Head of caudate nucleus (tissue), 42 donors: Measurements from ENCODE around the gene KIF15.

Experiments used
- DNase-seq, 42 donors: peaks; one replicate each; pipeline versions ENCODE4 v3.0.0 to v3.0.0-alpha.2; 2020 to 2021; ENCODE audit warnings: mixed read lengths in 7 of 42
- intact Hi-C: fragments of 100-400 bp; cut with DNase I; formaldehyde crosslinking; loops from one replicate; pipeline ENCODE4 v1.15.0; 2022

Gene KIF15, protein sequence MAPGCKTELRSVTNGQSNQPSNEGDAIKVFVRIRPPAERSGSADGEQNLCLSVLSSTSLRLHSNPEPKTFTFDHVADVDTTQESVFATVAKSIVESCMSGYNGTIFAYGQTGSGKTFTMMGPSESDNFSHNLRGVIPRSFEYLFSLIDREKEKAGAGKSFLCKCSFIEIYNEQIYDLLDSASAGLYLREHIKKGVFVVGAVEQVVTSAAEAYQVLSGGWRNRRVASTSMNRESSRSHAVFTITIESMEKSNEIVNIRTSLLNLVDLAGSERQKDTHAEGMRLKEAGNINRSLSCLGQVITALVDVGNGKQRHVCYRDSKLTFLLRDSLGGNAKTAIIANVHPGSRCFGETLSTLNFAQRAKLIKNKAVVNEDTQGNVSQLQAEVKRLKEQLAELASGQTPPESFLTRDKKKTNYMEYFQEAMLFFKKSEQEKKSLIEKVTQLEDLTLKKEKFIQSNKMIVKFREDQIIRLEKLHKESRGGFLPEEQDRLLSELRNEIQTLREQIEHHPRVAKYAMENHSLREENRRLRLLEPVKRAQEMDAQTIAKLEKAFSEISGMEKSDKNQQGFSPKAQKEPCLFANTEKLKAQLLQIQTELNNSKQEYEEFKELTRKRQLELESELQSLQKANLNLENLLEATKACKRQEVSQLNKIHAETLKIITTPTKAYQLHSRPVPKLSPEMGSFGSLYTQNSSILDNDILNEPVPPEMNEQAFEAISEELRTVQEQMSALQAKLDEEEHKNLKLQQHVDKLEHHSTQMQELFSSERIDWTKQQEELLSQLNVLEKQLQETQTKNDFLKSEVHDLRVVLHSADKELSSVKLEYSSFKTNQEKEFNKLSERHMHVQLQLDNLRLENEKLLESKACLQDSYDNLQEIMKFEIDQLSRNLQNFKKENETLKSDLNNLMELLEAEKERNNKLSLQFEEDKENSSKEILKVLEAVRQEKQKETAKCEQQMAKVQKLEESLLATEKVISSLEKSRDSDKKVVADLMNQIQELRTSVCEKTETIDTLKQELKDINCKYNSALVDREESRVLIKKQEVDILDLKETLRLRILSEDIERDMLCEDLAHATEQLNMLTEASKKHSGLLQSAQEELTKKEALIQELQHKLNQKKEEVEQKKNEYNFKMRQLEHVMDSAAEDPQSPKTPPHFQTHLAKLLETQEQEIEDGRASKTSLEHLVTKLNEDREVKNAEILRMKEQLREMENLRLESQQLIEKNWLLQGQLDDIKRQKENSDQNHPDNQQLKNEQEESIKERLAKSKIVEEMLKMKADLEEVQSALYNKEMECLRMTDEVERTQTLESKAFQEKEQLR (N-terminal part only)

DNA sequence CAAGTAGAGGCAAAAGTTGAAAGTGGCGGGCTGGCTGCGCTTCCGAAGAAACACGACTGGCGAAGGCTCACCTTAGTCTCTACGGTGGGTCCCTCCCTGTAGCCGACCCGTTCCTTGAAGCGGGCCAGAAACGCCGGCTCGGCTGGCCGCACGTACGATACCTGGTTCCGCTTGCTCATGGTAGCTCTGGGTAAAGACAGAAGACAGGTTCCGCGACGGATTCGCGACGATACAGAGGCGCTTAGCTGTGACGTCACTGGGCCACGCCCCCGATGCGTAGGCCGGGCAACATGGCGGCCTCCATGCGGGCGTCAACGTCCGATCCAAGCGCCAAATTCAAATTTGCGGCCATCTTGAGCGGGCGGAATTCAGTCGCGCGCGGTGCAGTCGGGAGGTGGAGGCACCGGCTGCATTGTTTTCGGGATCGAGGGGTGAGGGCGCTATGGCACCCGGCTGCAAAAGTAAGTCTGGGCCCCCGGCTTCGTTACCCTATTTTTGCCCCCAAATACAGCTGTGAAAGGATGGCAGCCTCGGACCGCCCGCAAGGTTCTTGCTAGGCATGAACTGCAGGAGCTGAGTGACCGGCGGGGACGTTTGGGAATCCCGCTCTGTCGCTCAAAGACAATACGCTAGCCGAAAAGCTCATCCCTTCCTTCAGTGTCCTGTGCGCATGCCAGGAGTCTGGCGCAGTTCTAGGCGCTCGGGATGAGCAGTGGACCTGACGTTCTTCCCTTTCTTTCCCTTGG is at the start of gene KIF15, which contains the start of gene KIAA1143:
Gene KIF15, plus strand, starts transcription at position 371 of the 746 bp plus-strand sequence. Its CDS starts 72 bp downstream, at position 443.
Gene KIAA1143, minus strand, starts transcription at position 196 of the 746 bp plus-strand sequence. Its CDS starts 17 bp downstream, at position 179.
- intact Hi-C loops, result loop anchor here (5.0 kb wide), 1 partner anchor 101 kb away; the partner anchor contains the start of gene TMEM42
- DNase-seq, result peak; percentile 93 to 99 (median 97)

DNA sequence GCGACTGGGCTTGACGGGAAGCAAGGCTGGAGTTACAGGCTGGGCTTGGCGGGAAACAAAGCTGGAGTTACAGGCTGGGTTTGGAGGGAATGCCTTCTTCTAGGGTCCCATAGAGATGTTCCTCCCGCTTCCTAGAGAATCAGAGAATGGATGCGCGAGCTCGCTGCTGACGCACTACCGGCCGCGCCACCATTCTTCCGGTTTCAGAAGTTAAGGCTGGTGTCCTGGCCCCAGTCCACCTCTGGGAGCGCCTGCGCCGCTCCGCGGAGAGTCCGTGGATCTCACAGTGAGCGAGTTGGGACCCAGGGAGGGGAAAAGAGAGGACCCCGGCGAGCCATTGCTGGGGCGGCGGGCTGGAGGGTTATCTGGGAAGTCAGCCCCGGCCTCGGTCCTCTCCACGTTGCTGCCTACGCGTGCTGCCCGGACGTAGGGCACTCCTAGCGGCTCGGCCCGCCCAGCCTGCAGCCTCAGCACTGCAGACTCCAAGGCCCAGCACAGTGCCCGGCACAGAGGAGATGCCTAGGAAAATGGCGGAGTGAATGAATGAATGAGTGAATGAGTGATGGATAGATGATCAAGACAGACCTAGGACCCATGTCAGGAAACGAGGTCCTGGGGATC is 49.0 kb upstream of the KIF15 start, which contains the start of gene ZNF502:
Gene ZNF502, plus strand, starts transcription at position 206 of the 621 bp plus-strand sequence. CDS start 7,602 bp downstream, outside the sequence.
- peak; percentile 83 to 97 (median 93) for DNase-seq
- intact Hi-C loops, result no loop called here

DNA sequence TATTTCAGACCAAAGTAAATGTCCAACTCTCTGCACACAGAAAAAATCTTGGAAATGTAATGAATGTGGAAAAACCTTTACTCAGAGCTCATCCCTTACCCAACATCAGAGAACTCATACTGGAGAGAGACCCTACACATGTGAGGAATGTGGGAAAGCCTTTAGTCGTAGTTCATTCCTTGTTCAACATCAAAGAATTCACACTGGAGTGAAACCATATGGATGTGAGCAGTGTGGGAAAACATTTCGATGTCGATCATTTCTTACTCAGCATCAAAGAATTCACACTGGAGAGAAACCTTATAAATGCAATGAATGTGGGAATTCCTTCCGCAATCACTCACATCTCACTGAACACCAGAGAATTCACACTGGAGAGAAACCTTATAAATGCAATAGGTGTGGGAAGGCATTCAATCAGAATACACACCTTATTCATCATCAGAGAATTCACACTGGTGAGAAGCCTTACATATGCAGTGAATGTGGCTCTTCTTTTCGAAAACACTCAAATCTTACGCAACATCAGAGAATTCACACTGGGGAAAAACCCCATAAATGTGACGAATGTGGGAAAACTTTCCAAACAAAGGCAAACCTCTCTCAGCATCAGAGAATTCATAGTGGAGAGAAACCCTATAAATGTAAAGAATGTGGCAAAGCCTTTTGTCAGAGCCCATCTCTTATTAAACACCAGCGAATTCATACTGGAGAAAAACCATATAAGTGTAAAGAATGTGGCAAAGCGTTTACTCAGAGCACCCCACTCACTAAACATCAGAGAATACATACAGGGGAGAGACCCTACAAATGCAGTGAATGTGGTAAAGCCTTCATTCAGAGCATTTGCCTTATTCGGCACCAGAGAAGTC is 40.1 kb upstream of the KIF15 start:
- no peak for DNase-seq
- intact Hi-C loops, result no loop called here

DNA sequence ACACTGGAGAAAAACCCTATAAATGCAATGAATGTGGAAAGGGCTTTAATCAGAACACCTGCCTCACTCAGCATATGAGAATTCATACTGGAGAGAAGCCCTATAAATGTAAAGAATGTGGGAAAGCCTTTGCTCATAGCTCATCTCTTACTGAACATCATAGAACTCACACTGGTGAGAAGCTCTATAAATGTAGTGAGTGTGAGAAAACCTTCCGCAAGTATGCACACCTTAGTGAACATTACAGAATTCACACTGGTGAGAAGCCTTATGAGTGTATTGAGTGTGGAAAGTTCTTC is 39.5 kb upstream of the KIF15 start:
- intact Hi-C loops, result no loop called here
- no peak for DNase-seq

DNA sequence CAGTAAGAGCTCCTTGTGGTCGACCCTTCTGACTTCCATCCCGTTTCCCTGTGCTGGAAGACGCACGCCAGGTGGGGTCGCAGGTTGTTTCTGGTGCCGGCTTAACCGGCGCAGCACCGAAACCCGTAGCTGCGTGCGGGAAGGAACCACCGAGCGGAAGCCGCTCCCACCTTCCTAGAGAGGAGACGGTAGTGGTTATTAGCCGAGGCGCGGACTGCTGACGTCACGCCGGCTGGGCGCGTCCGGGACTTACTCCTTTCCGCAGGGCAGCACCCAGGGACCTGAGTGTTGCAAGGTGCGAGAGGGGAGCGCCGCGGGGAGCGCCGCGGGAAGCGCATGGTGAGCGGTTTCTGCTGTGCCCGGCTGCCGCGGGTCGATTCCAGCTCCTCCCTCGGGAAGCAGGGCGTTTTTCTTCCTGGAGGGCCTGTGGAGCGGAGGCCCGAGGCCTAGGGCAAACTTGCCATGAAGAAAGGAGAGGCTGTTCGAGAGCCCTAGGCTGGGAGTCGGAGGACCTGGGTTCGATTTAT is 32.1 kb upstream of the KIF15 start, which contains the start of gene ZNF501:
Gene ZNF501, plus strand, starts transcription at position 252 of the 527 bp plus-strand sequence. CDS start 4,787 bp downstream, outside the sequence.
- intact Hi-C loops, result no loop called here
- DNase-seq, result peak; percentile 84 to 97 (median 94)

DNA sequence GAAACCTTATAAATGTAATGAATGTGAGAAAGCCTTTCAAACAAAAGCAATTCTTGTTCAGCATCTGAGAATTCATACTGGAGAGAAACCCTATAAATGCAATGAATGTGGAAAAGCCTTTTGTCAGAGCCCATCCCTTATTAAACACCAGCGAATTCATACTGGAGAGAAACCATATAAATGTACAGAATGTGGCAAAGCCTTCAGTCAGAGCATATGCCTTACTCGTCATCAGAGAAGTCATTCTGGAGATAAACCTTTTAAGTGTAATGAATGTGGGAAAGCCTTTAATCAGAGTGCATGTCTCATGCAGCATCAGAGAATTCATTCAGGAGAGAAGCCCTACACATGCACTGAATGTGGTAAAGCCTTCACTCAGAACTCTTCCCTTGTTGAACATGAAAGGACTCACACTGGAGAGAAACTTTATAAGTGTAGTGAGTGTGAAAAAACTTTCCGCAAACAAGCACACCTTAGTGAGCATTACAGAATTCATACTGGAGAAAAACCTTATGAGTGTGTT is 26.9 kb upstream of the KIF15 start:
- no peak for DNase-seq
- intact Hi-C loops, result no loop called here

DNA sequence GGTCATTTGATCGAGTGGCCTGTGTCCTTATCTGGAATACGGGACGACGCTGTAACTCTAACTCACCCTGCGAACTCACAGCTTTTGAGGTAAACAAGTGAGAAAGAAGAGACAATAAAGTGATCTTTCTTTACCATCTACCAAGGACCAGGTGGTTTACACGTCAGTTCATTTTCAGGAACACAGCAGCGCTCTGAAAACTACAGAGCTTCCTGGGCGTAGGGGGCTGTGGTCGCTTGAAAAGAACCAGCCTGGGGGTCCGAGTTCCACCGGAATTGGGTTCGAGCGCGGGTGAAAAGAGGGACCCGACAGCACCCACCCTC is 532 bp upstream of the KIF15 start:
- intact Hi-C loops, result loop anchor here (5.0 kb wide), 1 partner anchor 101 kb away; the partner anchor contains the start of gene TMEM42
- DNase-seq, result peak in 4 of 42 donors; percentile 0 to 9 (median 4)

DNA sequence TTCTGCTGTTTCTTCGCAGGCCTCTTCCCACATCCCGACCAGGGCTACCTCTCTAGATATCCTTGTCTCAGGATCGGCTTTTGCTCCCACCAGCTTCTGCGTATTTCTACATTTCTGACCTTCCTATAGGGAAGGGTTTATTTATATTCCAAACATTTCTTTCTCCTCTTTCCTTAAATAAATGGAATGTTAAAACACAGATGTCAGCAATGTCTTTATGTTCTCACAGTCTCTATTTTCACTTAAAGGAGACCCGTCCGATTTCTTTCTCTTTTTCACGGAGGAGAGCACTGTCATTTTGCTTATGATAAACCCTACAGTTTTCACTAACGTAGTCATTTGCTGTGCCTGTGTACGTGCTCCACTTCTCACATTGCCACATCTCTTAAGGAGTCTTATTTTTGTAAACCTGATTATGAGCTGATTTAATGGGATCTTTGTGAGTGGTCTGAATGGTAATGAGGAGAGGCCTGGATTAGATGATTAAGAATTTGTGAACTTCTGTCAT is 630 bp downstream of the KIF15 start:
- intact Hi-C loops, result loop anchor here (5.0 kb wide), 1 partner anchor 100 kb away; the partner anchor contains the start of gene TMEM42
- DNase-seq, result no peak

DNA sequence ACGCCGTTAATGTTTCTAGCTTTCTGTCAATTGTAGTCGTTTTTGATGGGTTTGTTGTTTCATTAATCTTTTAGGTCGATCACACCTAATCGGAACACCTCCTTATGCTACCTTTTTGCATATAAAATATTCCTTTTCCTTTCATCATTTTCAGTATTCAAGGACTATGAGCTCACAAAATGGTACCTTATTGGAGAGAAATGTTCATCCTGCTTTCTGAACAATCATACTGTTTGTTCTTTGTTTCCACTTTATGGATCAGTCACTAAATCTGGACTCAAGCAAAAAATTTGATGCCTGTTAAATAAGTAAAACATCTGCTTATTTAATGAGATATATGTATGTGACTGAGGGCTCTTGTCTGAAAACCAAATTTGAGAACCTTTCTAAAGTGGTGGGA is 1.1 kb downstream of the KIF15 start:
- DNase-seq, result no peak
- intact Hi-C loops, result loop anchor here (5.0 kb wide), 1 partner anchor 100 kb away; the partner anchor contains the start of gene TMEM42

DNA sequence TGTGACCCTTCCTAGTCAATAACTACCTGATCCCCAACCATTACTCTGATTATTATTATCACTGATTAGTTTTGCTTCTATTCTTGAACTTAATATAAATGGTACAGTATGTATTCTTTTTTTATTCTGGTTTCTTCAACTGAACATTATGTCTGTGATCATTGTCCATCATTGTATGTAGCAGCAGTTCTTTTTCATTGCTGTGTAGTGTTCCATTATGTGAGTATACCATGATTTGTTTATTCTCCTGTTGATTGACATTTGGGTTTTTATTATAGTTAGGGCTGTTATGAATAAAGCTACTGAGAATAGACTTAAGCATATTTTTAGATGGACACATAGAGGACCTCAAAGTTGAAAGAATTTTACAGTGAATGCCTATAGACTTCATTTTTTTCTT is 2.7 kb downstream of the KIF15 start:
- DNase-seq, result no peak
- intact Hi-C loops, result loop anchor here (5.0 kb wide), 1 partner anchor 98 kb away; the partner anchor contains the start of gene TMEM42

DNA sequence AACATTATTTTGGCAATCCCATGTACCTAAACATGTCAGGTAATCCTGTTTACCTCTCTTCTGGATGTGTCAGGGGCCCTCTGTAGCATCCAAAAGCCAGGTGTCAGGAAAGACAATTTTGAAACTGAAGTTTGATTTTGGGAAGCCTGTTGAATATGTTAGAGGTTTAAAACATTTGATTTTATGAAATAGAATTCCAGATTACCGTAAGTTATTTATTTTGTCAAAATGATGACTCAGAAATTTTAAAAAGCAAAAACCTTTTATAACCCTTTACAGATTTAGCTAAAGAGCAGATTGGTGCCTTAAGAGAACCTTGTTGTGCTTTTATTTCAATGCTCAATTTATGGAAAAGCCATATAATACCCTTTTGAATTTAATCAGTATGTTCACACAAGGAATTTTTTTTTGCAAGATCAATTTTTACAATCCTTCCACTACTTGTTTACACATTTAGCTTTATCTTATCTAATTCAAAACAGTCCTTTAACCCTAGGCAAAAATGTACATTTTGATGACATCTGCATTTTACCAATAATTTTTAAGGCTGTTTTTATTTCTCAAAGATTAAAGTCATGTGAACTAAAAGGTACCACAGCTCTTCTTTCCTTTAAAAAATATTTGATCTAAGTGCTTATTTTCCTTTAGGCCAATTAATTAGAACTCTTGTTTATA is 10.0 kb downstream of the KIF15 start:
- no peak for DNase-seq
- intact Hi-C loops, result no loop called here

DNA sequence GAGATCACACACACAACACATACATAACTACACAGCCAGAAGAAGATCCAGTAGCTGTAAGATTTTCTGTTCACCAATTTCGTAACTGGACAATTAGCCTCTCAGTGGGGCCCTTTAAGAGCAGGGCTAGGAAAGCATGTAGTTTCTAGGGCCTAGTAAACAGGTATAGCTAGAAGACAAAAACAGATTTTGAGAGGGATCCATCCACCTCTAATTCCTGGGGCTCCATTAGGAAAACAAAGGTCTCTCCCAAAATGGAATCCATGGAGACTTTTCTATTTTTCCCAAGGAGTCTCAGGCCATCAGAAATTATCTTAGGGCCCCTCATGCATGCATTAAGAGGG is 10.5 kb downstream of the KIF15 start:
- DNase-seq, result no peak
- intact Hi-C loops, result no loop called here

DNA sequence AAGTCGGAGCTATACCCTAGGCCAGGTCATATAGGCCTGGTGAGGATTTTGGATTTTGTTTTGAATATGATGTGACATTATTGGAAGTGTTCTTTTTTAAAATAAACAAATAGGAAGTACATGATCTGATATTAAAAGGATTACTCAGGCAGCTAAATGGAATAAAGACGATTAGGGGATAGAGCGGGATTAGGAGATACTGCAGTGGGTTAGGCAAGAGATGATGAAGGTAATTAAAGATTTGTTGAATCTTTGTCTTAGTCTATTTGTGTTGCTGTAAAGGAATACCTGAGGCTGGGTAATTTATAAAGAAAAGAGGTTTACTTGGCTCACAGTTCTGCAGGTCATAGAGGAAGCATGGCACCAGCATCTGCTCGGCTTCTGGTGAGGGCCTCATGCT is 21.3 kb downstream of the KIF15 start:
- no peak for DNase-seq
- intact Hi-C loops, result no loop called here

DNA sequence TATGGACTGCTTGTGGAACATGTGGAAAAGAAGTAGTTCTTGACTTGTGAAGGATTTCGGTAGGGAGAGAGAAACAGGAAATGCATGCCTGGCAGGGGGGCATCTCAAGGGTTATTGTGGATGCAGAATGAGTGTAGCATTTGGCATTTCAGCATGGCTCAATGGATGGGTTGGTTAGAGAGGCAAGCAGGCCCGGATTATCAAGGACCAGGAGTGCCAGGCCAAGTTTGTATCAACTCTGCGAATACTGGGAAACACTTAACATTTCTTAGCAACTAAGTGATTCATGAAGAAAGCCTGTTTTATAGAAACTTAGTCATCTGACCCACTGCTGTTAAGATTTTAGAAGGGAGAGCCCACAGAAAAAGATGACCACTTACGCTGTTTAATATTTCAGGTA is 33.6 kb downstream of the KIF15 start:
- intact Hi-C loops, result no loop called here

DNA sequence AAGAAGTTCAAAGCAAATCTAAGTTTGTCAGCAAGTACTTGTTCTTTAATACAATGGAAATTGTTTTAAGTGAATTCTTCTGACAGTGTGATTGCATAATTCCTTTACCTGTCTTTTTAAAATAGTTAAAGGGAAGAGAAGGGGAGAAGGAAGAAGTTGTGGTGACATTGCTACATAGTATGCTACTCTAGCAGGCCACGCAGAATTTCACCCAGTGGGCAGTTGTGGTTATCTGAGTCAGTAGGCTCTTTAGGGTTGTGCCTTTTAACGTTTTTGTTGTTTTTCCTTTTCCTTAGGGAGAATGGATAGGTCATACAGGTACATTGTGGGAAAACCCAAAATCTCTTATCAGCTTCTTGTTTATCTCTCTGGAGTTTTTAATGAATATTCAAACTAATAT is 40.4 kb downstream of the KIF15 start:
- intact Hi-C loops, result no loop called here
- DNase-seq, result no peak

More for the DNA sequence above, 33.6 kb downstream of the KIF15 start:
- DNase-seq, result no peak
